ENCODE measurements around the gene EAF1. TPM values are rescaled to one million over a fixed set of nuclear protein-coding genes. Genes with fewer than 3 reads are reported as not detected.

The EAF1 gene
- total RNA-seq, 1 experiment from 2014 or later, result 32.1 TPM

- TF ChIP-seq CEBPB (IDR thresholded peaks at IDR 0.05; ENCODE audit: low read depth) (no peak), SIN3A (IDR thresholded peaks at IDR 0.05; ENCODE audit: low read depth) (no peak), EGR1 (IDR thresholded peaks at IDR 0.05; ENCODE audit: low read depth) (no peak)
- Histone ChIP-seq H3K36me3 (ENCODE audit: control insufficient read depth in 1 of 2, insufficient read depth in 2 of 2, low read length in 2 of 2) (no peaks in the 10 kb centered on the region), H3K9me2 (ENCODE audit: insufficient read depth) (0 out of 2 replicates have a peak, but pooled peaks cover 3% of the 10 kb centered on the region), H2AFZ (ENCODE audit: low read depth, low read length, poor library complexity, severe bottlenecking) (no peak overlapping the region), H3K79me2 (ENCODE audit: insufficient read depth, low read length) (no peaks in the 10 kb centered on the region), H4K20me1 (ENCODE audit: insufficient read depth) (no peaks in the 10 kb centered on the region), H3K4me2 (ENCODE audit: low read length) (no peak overlapping the region), H3K27ac (ENCODE audit: low read depth, low read length) (no peak overlapping the region), H3K27me3 (ENCODE audit: insufficient read depth, low read length) (no peaks in the 10 kb centered on the region), H3K9ac (ENCODE audit: low read length) (no peak overlapping the region), H3K4me3 (replicated peaks in 1 of 2; ENCODE audit: low read depth in 1 of 2, low read length in 2 of 2) (no peak overlapping the region), H3K9me3 (ENCODE audit: control insufficient read depth in 1 of 2, insufficient read depth in 1 of 2, low read depth in 1 of 2, low read length in 2 of 2) (no peaks in the 10 kb centered on the region), H3K4me1 (ENCODE audit: control insufficient read depth in 1 of 2, insufficient read depth in 2 of 2, low read length in 2 of 2) (peaks cover 0 to 13% of the 10 kb centered on the region in 2 experiments; a peak in 2 of 4 replicates)
- RAD21 ChIA-PET (ENCODE audit: low non-redundant PET in 1 of 2, low total read pairs in 2 of 2, uncharacterized antibody in 2 of 2, unreplicated experiment in 2 of 2), result no interaction called here
- BruUV-seq (replicated peaks), result no TSS peak
- no peak for DNase-seq (ENCODE audit: low read depth, low spot score)
- POLR2A ChIA-PET, result no interaction called here
- no peak for ATAC-seq
- intact Hi-C loops (cut with micrococcal nuclease), result no loop called here
- CTCF ChIA-PET, result no interaction called here
Observed at GRCh38 chr3:15462451-15462850, 35.1 kb downstream of the EAF1 start.

GRCh38 chr3:15465876-15466585, 38.6 kb downstream of the EAF1 start:
- Histone ChIP-seq H3K79me2 (ENCODE audit: insufficient read depth, low read length) (no peaks in the 10 kb centered on the region), H3K4me2 (ENCODE audit: low read length) (no peak overlapping the region), H3K4me1 (ENCODE audit: control insufficient read depth in 1 of 2, insufficient read depth in 2 of 2, low read length in 2 of 2) (peaks cover 0 to 7% of the 10 kb centered on the region in 2 experiments; a peak in 2 of 4 replicates), H3K27me3 (ENCODE audit: insufficient read depth, low read length) (no peaks in the 10 kb centered on the region), H4K20me1 (ENCODE audit: insufficient read depth) (no peaks in the 10 kb centered on the region), H3K36me3 (ENCODE audit: control insufficient read depth in 1 of 2, insufficient read depth in 2 of 2, low read length in 2 of 2) (no peaks in the 10 kb centered on the region), H3K4me3 (replicated peaks in 1 of 2; ENCODE audit: low read depth in 1 of 2, low read length in 2 of 2) (no peak overlapping the region), H3K9me3 (ENCODE audit: control insufficient read depth in 1 of 2, insufficient read depth in 1 of 2, low read depth in 1 of 2, low read length in 2 of 2) (no peaks in the 10 kb centered on the region), H3K9me2 (ENCODE audit: insufficient read depth) (no peaks in the 10 kb centered on the region), H2AFZ (ENCODE audit: low read depth, low read length, poor library complexity, severe bottlenecking) (no peak overlapping the region), H3K27ac (ENCODE audit: low read depth, low read length) (no peak overlapping the region), H3K9ac (ENCODE audit: low read length) (no peak overlapping the region)
- ChIA-PET RAD21 (ENCODE audit: low non-redundant PET in 1 of 2, low total read pairs in 2 of 2, uncharacterized antibody in 2 of 2, unreplicated experiment in 2 of 2) (no interaction called here), POLR2A (interaction anchor here (0.6 kb wide), 1 partner anchor 147 kb away, joined by 3 read pairs; no protein-coding TSS in a partner anchor), CTCF (no interaction called here)
- TF ChIP-seq CBX3 (IDR thresholded peaks at IDR 0.05; ENCODE audit: low read depth), result no peak
- no peak for TF ChIP-seq SP1 (IDR thresholded peaks at IDR 0.05; ENCODE audit: low read depth)
- TF ChIP-seq ATF3 (IDR thresholded peaks at IDR 0.05), result no peak
- no peak for TF ChIP-seq TCF7L2 (IDR thresholded peaks at IDR 0.05; ENCODE audit: borderline replicate concordance, extremely low read depth, insufficient read depth, insufficient read length)
- TF ChIP-seq FOSL1 (IDR thresholded peaks at IDR 0.05; ENCODE audit: low read depth), result no peak
- intact Hi-C loops (cut with micrococcal nuclease), result no loop called here
- no peak for DNase-seq (ENCODE audit: low read depth, low spot score)
- no peak for ATAC-seq
- no TSS peak for BruUV-seq (replicated peaks)

Measured in HCT116 (cell line).